NCI-H2081 treated with DMSO at 0.1 percent for 48 hours (cell line): ENCODE results near the gene TMEM255A.

Experiments used
- DNase-seq: peaks from one replicate; lab custom pipeline; 2025; lab: John Stamatoyannopoulos, UW

TMEM255A gene

DNA sequence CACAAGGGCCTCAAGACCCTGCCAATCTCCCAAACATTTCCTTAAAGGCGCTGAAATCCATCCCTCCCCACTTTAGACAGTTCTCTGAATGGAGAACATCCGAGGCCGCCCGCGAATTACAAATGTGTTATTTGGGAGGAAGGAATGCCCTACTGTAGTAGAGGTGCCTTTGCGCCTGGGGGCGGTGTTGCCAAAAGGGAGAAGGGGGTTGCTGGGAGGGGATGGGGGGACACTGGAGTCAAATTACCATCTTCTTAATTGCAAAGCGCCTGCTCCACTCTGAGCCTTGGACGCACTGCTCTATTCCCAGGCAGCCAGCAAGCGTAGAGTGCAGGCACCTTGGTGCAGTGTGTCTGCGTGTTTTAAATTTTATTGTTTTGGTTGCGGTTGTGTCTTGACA is 2.7 kb downstream of the TMEM255A start:
- DNase-seq: no peak

DNA sequence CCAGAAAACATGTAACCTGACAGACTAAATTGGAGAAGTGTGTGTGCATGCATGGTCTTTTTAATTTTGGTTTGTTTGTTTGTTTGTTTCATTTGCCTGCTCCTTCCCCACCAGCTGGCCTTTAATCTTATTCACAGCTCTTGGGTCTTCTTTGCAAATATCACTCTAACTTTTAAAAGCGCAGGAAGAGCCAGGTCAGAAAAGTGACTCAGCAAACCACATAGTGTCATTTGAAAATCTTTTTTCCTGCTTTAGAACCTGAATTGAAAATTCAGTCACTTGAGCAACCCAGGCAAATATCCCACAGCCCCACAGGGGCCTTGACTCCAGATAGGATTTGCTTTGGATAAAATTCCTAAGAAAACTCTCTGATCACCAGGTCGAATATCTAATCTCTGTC is 4.6 kb downstream of the TMEM255A start:
- DNase-seq: no peak

DNA sequence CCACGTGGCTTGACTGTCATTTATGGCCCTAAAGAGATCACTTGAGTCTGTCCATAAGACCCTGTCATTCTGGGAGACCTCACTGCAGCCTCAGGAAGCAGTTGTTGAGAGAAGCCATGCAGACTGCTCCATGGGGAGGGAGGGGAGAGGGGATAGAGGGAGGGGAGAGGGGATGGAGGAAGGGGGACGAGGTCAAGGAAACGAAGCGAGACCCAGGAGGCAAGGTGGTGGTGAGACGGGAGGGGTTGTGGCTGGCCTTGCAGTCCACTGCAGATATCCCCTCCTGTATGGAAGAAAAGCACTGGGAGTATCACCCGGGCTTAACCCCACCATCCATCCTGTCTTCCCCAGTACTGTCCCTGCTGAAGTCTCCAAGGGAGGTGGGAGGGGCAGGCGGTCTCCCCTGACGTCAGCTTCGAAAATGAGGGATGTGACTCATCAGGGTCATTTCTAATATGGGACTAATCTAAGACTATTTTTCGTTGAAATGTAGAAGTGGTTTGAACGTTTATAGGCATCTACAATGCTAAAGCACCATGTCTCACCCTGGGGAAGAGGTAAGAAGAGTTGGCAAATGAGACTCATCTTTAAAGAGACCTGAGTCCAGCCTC is 5.6 kb downstream of the TMEM255A start:
- DNase-seq: no peak

DNA sequence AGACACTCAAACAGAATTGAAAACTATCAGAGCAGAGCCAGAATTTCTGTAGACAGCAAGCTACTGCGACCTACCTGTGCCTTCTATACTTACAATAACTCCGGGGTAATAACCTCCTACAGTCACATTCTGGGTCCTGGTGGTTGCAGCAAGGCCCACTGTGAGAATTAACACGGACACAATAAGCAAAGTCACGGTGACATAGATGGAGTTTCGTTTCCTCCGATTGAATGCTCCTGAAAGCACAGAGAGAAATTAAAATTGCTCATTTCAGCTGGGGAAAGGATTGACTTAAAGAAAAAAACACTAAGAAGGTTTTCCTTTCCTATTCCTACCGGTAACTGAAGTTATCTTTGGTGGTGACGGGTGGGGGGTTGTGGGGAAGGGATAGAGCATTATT is 7.0 kb downstream of the TMEM255A start:
- DNase-seq: no peak

DNA sequence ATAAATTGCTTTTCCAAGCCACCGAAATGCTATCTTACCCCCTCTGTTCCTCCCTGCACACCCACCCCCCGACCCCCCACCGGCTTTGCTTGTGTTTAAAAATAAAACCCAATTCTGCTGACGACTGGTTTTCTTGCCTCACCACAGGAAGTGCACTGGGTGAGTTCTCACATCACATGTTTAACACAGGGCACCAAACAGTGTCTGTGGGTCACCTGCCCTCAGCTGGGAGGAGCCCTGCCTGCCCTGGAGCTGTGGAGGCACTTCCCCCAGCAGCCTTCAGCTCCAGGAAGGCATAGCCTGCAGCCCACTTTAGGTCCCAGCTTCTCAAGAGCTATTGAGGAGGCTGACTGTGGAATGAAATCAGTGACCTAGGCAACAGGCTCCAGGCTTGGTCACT is 8.8 kb downstream of the TMEM255A start:
- no peak for DNase-seq

DNA sequence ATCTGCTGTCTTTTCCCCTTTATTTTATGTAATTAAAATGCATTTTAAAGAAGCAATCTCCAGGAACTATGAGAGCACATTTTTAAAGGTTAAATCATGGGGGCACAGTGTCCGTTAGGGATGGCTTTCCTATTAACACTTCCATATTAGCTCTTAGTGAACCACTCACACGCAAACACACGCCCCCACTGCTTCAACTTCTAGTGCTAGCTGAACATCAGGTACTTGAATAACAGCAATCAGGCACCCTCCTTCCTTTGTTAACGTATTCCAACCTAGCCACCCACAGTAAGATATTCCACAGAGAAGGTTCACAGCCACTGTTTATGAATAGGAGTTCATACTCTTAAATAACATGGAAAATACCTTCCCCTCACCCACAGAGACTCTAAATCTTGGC is 9.3 kb downstream of the TMEM255A start:
- no peak for DNase-seq

DNA sequence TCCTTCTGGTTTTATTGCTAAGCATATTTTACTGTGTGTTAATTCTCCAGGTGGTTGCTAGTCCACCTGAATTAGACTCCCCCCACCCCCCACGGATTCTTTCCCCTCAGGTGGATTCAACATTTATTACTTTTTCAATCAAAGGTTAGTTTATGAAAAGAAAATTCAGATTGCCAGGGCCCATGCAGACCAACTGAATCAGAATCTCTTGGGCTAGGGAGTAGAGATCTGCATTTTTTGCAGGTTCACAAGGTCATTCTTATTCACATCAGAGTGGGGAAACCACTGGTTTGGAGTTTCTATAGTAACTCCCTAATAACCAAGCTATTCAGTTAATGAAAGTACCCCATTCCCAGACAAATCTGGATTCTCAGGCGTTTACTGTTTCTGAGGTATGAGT is 9.8 kb downstream of the TMEM255A start:
- DNase-seq: no peak

DNA sequence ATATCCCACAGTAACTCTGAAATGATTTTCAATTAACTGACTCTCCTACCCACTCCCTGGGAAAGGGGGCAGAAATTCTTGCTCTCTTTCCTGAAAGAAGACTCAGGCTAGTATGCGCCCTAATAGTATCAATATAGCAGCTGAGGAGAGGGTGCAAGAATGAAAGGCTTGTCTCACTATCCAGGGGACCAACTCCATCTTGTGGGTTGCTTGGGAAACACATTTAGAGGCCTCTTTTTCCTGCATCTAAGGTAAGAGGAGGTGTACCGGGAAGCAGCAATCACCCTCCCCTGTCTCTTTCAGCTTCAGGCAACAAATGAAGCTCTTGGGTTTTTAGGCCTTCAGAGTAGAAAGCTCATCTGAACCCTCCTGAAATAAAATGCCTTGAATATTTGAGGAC is 11.3 kb downstream of the TMEM255A start:
- DNase-seq: no peak

DNA sequence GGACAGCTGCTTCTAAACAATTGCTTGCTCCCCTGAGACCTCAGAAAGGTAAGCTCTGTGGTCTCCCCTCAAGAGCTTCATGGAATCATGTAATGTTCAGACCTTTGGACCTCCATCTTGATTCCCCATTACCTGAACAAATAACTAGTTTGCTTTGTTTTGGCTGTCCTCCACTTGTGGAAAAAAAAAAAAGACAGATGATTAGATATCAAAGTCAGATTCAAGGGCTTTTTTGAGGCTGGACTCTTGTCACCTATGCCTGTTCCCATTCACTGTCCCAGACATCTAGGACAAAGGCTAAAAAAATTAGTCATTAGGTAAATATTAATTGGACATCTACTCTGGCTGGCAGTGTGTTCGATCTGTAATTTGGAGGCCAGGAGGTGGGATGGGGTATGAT is 13.3 kb downstream of the TMEM255A start:
- no peak for DNase-seq

DNA sequence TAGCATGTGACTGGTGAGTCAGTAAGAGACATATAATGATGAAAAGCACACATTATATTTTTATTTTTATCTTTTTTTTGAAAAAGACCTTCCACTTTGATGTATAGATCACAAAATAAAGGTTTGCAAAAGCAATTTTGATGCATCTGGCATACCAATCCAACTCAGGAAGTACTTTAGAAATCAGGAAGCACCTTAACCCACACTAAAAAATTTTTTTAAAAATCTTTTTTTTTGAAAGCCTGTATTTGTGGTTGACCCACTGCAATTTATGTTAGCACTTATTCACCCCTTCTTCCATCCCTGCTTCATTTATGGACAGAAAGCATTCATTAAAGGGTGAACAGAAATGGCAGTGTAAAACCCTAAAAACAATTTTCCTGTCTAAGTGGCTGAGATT is 16.6 kb downstream of the TMEM255A start:
- no peak for DNase-seq

DNA sequence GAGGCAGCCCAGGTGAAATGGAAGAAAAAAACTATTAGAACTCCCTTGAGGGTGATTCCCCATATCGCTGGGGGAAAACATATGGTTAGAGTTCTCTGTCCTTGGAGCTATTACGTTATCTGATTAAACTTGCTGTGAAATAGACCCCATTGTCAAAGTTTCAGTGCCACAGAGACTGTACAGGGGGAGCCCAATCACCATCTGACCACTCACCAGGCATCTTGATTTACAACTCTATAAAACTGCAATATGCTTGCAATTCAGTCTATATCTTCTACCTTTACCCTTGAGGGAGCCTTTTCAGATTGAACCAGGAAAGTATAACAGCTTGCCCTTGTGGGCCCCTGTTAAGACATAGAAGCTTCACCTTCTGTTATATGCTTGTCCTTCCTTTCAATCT is 18.2 kb downstream of the TMEM255A start:
- no peak for DNase-seq

DNA sequence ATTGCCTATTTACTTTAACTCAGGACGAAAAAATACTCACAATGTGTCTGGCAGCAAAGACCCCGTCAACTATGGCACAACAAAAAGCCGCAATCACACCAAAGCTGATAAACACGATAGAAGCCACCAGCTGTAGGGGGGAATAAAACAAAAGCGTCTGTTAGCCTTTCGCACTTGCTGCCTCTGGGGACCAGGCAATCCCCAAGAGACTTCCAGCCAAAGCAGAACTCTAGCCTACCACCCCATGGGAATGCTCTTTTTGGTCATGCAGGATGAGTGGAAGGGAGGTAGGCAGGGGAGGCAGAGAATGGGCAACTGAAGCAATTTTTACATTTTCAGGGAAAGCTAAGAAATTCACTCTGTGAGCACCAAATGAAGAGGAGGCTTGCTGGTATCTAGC is 20.1 kb downstream of the TMEM255A start:
- no peak for DNase-seq

DNA sequence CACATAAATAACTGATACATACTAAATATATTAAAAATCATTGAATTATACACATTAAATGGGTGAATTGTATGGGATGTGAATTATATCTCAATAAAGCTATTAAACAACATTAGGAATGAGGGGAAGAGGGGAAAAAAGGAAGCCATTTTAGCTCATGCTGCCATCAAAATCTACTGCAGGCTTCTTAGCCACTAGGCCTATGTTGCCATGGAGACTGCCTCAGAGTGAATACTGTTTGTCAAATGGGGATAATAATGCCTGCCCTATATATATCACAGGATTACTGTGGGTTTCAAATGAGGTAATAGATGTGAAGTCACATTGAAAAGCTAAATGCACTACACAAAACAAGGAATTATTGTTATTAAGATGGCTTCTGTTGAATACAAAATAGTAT is 21.2 kb downstream of the TMEM255A start:
- DNase-seq: no peak

DNA sequence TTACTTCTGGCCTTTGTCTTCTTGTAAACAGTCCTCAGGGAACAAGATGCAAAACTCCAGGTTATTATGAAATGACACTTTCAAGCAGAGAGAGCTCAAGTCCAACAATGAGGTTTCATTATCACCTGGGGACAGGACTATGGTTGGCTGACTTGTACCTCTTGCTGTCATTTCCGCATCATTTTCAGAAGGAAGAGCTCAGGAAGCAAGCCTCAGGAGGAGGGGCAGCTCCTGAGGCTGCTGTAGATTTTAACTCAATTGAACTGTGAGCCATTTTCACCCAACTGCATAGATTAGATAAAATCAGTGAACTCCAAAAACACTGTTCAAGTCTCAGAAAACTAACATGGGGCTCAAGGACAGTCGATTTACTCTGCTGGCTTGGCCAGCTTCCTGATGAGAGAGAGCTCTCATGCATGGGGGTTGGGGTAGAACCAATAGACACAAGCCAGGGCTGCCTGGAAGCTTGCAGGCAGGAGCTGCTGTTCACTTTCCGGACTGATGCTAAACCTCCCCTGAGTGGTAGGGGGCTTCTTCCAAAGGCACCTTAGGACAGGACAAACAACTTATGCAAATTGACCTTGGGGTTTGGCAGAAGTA is 23.6 kb downstream of the TMEM255A start:
- no peak for DNase-seq

DNA sequence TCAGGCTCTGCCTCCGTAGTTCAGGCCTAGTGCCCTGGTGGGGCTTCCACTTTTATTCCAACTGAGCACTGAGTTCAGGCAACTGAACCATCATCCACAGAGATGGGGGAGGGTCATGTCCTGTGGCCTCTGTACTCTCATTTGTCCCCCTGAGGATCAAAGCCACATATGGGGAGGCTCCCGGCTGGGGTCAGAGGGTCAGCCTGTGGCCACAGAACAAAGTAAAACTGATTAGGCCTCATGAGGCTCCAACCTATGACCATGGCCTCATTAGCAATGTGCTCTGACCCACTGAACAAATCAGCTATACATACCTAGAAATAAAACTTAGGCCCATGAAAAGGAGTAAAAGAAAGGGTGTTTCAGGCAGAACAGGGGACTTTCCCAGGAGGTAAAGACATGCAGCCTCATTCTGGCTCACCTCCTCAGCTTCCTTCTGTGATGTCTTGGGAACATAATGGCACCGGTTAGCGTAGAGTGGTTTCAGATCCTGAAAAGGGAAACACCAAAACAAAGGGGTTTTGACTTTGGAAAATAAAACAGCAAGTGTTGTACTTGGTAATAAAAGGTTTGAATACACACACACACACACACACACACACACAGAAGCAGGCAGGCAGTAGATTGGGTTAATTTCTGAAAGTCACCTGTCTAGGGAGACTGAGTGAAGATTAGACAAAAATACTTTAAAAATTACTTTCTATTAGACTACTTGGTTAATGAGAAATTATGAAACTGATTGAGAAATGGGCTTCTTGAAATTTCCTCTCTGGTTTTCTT is 24.3 kb downstream of the TMEM255A start:
- no peak for DNase-seq

DNA sequence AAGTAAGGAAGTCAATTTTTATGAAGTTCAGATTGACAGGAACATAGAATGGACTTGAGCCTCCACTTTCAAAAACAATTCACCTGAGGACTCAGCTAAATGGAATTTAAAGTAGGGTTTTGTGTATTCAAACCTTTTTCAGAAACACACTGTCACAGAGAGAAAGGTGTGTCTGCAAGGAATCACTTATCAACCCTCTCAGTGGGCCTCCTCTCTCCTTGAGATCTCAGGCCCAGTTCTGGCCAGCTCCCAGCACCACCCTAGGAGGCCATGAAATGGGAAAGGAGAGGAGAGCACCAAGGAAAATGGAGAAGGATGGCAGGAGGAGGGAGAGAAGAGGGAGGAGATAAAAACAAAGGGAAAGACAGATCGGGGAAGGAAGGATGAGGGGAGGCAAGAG is 28.6 kb downstream of the TMEM255A start:
- DNase-seq: no peak

DNA sequence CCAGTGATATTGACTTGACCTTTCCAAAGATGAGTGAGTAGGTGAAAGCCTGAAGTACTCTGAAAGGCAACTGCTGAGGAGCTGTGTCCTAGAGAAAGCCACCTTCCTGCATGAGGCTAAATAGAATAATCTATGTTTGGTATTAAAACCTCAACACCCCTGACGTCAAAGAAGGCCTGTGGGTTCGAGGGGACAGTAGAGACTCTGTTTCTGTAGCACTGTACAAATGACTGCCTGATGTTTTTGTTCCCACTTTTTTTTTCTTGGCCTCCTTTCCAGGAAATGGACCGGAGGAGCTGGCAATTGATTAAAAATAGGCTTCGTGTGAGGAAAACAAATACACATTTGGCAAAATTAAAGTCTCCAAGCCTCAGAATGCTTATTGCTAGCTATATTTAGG is 29.5 kb downstream of the TMEM255A start:
- DNase-seq: no peak

DNA sequence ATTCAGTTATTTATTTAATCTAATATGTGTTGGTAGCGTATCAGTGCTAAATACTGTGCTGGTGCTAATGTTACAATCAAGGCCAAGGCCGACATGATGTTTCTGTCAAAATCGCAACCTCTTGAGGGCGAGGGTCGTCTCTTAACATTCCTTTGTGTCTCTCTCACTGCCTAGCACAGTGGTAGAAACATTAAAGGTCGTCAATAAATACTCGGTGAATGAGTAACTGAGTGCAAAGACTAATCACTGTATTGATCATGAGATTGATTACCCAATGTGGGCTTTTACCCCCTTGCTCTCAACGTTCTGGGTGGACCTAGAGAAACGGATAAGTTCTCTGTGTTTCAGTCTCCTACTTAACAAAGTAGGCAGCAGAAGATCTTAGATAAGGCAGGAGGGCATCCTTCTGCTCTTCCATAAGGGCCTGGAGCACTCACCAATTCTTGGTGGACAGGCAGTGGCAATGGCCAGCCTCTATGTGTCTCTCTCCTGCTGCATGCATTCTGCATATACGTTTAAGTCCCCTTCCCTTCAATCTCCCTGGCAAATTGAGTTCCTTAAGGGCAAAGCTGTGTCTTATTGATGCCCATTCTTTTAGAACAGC is 30.1 kb downstream of the TMEM255A start:
- DNase-seq: no peak

DNA sequence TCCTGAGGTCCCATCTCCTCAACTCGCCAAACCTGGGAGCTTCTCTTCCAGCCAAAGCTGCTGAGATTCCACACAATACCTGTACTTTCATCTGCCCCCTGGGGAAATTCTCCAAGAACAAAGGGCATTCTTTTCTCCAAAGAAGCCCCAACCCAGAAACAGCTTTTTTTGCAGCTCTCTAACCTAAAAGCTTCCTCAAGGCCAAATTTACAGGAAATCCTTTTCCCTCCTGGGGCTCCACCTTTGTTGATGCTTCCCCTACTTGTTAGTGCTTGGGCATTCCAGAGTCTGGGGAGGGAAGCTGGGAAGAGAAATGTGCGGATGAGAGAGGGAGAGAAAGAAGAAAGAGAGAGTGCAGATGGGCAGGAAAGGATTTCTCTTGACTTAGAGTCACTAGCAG is 36.3 kb downstream of the TMEM255A start:
- no peak for DNase-seq

DNA sequence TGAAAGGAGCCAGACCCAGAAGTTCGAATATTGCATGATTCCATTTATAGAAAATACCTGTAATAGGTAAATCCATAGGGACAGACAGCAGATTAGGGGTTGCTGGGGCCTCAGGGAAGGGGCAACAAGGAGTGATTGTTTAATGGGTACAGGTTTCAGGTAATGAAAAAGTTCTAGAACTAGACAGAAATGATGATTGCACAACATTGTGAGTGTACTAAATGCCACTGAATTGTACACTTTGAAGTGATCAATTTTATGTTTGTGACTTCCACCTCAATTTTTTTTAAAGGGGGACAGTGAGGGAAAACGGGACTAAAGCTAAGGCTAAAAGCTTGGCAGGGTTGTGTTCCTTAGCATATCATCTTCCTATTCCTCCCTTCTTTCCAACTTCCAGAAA is 37.1 kb downstream of the TMEM255A start:
- no peak for DNase-seq

DNA sequence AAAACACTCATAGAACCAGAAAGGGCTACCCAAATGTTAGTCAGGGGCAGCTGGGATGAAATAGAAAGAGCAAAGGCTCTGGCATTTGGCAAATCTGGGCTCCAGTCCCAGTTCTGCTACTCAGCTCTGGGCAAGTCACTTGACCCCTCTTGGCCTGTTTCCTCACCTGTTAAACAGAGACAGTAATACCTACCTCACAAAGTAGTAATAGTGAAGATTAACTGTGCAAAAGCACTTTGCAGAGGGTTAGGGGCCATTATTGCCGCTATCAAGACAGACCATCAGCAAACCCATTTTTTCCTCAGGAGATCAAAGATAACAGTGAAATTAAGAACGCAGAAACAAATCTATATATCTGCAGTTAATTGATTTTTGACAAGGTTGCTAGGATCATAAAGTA is 40.0 kb downstream of the TMEM255A start:
- DNase-seq: no peak

DNA sequence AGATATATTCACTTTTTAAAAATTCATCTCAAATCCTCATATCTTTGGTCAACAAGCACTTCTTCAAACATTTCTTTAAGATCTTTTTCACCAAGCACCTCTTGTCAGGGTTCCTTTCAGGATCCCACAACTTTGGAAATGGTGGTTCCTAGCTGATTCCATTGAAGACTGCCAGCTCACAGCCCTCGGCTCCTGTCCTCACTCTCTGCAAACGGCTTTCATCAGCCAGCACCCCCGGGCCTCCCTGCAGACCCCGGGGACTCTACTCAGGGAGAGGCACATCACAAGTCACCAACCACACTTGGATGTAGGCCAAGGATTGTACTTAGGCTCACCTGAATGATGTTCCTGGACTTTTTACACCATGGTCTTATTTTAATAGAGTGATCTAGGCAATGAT is 40.7 kb downstream of the TMEM255A start:
- no peak for DNase-seq

DNA sequence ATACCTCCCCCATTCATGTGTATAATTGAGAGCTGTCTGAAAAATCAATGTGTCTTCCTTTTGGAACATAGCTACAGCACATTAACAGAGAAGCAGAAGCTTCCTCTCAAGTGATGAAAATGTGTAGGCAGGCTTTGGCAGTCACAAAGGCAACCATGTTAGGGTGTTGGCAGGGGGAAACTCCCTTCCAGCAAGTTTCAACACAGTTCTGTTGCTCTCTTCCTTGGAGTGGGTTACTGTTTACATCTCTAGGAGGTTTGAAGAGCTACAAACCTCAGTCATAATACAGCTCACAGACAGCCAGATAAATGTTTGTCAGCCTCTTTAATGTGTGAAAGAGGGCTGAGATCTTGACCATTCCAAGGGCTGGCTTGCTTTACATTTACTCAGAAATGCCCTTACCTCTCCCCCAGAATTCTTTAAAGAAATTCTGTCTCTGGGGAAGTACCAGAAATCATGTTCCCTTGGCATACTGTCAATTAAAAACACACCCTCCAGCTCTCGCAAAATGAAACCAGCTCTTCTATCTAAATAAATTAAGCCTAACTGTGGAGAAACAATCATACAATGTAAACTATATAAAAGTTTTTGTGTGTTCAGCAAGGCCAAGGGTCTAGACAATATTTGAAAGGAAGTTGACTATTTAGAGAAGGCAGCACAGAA is 41.8 kb downstream of the TMEM255A start:
- DNase-seq: no peak
